HG02571 (cell line): ENCODE data around the gene ATP8B1.
A peak's percentile ranks its signal among the peaks of the same experiment; 100 is the strongest.

Experiments
- ATAC-seq: cut with Tn5 transposase; IDR thresholded peaks from one replicate; pipeline ENCODE4 v1.9.1; 2021; ENCODE audit warnings: mild to moderate bottlenecking, moderate library complexity; ENCODE audit not compliant: unreplicated experiment

Gene ATP8B1

DNA sequence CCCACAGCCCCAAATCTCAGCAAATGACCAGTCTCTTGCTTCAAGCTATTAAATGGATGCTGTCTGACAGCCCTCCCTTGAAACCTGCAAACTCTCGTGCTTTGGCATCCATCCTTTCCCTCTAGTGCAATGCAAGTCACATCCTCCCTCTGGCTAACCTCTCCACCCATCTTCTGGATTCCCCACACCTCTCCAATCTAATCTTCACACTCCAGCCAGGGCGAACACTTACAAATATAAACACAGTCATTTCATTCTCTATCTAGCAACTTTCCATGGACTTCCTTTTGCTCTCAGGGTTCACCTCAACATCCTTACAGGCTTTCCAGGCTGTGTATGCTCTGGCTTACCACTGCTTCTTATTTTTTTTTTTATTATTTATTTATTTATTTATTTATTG lies 171.4 kb downstream of the ATP8B1 start:
- ATAC-seq, result no peak

GRCh38 chr18:57630754-57631595 lies 172.1 kb downstream of the ATP8B1 start:
- ATAC-seq, result no peak

- ATAC-seq, result peak; percentile 91
Observed at GRCh38 chr18:57630002-57630753, 172.9 kb downstream of the ATP8B1 start.

DNA sequence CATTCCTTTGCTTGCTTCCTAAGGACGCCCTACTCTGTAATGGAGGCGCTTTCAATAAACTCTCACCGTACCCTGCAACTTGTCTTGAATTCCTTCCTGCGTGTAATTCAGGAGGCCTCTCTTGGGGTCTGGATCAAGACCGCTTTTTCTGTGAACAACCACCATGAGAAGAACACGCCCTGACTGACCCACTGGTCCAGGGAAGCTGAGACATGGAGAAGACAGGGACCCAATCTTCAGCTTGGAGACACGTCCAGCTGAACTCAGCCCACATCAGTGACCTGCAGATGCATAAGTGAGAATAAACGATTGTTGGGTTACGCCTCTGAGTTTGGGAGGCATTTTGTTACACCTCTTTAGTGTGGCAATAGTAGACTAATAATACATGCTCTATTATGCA lies 173.7 kb downstream of the ATP8B1 start:
- ATAC-seq, result no peak

DNA sequence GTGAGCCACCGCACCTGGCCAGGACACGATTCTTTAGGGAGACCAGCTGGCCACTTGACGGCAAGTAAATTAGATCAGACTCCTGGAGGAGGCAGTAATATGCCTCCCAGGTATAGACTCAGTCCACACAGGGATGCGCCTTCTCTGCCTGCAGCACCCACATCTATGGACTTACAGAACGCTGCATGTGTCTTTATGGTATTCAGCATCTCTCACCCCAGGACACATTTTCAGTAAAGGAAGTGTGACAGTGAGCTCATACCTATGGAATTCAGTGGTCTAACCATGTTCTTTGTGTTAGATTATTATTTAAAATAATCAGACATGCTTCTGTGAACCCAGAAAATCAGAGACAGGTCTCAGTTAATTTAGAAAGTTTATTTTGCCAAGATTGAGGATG lies 175.6 kb downstream of the ATP8B1 start:
- ATAC-seq, result no peak

DNA sequence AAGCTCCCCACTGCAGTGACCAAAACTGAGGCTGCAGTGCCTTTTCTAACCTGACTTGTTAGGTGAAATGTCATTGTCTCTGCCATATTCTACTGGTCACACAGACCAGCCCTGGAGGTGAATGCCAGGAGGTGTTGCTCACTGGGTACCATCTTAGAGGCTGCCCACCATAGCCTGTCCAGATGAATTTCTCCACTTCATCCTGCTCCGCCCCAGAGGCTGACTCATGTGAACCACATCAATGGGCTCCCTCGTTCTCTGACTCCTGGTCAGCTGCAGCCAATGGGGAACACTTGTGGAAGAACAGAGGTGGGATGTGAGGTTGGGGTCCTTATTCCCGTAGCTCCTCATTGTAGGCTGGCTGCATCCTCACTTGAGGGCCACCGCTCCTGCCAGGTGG lies 178.1 kb downstream of the ATP8B1 start:
- ATAC-seq, result no peak

DNA sequence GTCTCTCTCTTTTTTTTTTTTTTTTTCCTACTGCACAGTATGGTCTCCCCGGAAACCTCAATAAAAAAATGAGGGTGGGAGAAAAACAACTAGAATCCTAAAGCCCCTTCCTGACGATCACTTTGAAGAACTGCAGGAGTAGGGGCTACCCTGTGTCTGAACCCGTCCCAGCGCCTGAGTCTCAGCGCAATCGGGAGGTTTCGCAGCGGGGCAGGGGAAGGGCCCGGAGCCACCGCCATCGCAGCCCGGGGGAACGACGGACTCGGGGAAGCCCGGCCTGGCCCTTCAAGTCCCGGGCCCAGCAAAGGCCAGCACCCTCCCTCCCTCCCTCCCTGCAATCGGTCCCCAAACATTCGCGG lies 181.9 kb downstream of the ATP8B1 start:
- ATAC-seq, result peak; percentile 19

- ATAC-seq, result no peak
Observed at GRCh38 chr18:57619876-57620275, 183.2 kb downstream of the ATP8B1 start.

DNA sequence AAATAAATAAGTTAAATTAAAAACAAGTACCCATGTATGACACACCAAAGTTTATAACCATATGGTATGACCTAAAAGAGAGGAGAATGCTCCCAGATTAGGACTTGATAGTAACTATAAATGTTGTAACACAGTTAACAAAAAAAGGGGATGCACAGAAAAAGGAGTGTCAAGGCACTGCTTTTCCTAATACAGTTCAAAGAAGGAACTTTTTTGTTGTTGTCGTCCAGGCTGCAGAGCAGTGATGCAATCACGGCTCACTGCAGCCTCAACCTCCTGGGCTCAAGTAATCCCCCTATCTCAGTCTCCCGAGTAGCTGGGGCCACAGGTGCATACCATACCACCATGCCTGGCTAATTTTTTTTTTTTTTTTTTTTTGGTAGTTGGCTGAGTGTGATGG lies 184.2 kb downstream of the ATP8B1 start:
- ATAC-seq, result no peak

GRCh38 chr18:57603871-57604270 lies 199.2 kb downstream of the ATP8B1 start:
- ATAC-seq, result no peak
